ENCODE measurements around the gene ALG12. TPM values are rescaled to one million over a fixed set of nuclear protein-coding genes. Genes with fewer than 3 reads are reported as not detected.

The ALG12 gene
- polyA plus RNA-seq, 1 of the 3 experiments (the other 2 are of a cell fraction): 9.9 TPM

- TF ChIP-seq CTCF (IDR thresholded peaks at IDR 0.05): no peak
These were observed 30.5 kb downstream of the ALG12 start (continued) for GRCh38 chr22:49887702-49888101.

- Histone ChIP-seq H3F3A (replicated peaks; ENCODE audit: insufficient read depth) (no peaks in the 10 kb centered on the region), H3K4me3 (ENCODE audit: low read depth in 2 of 2, low read length in 1 of 2) (no peak overlapping the region), H3K4me2 (no peak overlapping the region), H3K79me2 (ENCODE audit: insufficient read depth) (peaks cover 80% of the 10 kb centered on the region), H4K20me1 (ENCODE audit: insufficient read depth) (peaks cover 8% of the 10 kb centered on the region), H3K4me1 (ENCODE audit: control insufficient read depth in 1 of 2, insufficient read depth in 2 of 2, low read depth in 1 of 2, low read length in 1 of 2) (no peaks in the 10 kb centered on the region; a peak in 1 of 4 replicates), H3K9me3 (no peaks in the 10 kb centered on the region; the same call in 1 of the 2 replicates), H3K27ac (ENCODE audit: low read depth in 2 of 2, low read length in 1 of 2) (no peak overlapping the region), H3K9ac (no peak overlapping the region), H3K27me3 (ENCODE audit: insufficient read depth) (no peaks in the 10 kb centered on the region), H3K36me3 (replicated peaks in 1 of 2; ENCODE audit: control insufficient read depth in 1 of 2, insufficient read depth in 2 of 2, low read length in 1 of 2) (peaks cover 46 to 67% of the 10 kb centered on the region in 2 experiments), H3K9me2 (no peaks in the 10 kb centered on the region), H2AFZ (ENCODE audit: low read depth) (no peak overlapping the region)
- ChIA-PET CTCF (no interaction called here), POLR2A (no interaction called here)
- 89% methylated on average over 12 of the region's 14 CpGs for WGBS (ENCODE audit: low lambda C conversion rate)
- DNase-seq: no peak
- TF ChIP-seq JUND (IDR thresholded peaks at IDR 0.05) (no peak), FOSL2 (IDR thresholded peaks at IDR 0.05; ENCODE audit: borderline replicate concordance, low read depth) (no peak), REST (IDR thresholded peaks at IDR 0.05; ENCODE audit: low read depth, low read length) (no peak), YY1 (IDR thresholded peaks at IDR 0.05; ENCODE audit: low read depth) (no peak), MXI1 (IDR thresholded peaks at IDR 0.05; ENCODE audit: low read depth, low read length) (no peak), CTCF (IDR thresholded peaks at IDR 0.05) (no peak)
These were observed 31.2 kb downstream of the ALG12 start for GRCh38 chr22:49887064-49887451.
